ENCODE results near the gene RNU2-63P. TPM values are rescaled to one million over a fixed set of nuclear protein-coding genes. Genes with fewer than 3 reads are reported as not detected.
"Not testable (repeated sequence)": the region's sequence is repeated elsewhere in the genome, so short reads cannot be mapped to it uniquely, and the experiment has no call there.

The RNU2-63P gene
- total RNA-seq, 1 donor from 2014 or later: not detected

DNA sequence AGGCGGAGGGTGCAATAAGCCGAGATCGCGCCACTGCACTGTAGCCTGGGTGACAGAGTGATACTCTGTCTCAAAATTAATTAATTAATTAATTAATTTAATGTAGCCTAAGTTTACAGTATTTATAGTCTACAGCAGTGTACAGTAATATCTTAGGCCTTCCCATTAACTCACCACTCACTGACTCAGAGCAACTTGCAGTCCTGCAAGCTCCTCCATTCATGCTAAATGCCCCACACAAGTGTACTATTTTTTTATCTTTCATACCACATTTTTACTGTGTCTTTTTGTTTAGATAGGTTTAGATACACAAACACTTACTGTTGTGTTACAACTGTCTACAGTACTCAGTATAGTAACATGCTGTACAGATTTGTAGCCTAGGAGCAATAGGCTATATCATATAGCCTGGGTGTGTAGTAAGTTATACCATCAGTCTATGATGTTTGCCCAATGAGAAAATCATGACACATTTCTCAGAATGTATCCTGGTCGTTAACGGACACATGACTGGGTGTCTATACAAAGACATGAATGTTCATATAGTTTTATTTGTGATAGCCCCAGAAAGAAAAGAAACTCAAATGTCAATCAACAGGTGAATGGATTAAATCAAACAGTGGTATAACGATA lies 15.8 kb upstream of the RNU2-63P start:
- DNase-seq (ENCODE audit: low read depth): no peak

DNA sequence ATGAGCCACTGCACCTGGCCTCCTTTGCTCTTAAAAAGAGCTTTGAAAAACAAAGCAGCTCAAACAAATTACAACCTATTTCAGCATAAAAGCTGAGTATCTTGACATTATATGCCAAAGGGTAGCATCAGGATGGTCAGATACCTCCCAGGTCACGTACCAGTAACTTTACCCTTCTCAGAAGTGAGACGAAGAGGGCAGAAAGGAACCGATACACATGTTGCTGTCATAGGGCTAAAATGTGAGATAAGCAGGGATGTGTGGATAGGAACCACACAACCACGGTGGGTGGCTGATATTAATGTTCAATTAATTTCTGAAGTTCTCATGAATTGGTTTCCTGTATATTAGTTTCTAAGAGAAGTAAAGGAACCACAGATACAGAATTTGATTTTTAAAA lies 12.6 kb upstream of the RNU2-63P start:
- no peak for DNase-seq (ENCODE audit: low read depth)

DNA sequence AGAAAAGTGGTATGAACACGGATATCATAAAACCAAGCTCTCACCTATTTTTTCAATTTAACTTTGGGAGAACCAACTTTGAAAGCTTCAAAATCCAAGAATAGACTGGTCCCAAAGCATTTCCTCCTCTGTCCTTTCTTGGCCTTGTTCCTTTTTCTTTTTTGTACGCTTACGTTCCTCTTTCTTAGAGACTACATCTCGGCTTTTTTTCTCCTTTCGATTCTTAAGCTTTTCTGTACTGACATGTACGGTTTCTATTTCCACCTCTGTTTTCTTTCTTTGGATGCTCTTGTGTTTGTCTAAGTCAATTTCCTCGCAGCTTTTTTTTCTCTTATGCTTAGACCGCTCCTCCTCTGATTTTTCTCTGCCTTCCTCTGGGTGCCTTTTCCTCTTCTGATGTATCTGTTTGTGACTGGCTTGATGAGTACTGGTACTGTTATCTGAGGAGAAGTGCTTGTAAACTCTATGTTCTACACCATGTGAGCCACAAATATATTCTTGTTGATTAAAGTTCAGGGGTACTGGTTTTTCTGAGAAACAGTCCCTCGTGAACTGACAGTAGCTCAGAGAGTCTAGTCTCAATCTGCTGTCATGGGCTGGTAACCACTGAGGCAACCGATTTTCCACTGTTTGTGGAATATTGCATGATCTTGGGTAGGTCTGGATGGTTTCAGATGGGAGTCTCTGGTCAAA lies 11.5 kb upstream of the RNU2-63P start:
- no peak for DNase-seq (ENCODE audit: low read depth)

DNA sequence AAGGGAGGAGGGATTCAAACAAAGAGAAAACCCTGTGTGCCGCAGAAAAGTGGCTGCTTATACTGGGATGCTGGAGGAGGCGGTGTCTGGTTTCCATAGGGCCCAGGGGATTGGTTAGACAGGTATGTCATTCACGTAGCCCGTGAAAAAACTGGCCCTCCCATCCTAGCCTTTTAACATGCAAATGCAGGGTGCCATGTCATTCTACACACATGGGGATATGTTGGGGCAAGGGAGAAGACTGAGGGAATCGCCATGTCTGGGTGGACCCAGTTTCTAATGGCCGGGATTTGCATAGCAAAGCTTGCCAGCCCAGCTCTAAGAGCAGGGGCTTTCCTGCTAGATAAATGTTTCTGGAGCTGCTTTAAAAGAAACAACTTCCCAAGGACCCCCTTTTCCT lies 8.2 kb upstream of the RNU2-63P start:
- no peak for DNase-seq (ENCODE audit: low read depth)

DNA sequence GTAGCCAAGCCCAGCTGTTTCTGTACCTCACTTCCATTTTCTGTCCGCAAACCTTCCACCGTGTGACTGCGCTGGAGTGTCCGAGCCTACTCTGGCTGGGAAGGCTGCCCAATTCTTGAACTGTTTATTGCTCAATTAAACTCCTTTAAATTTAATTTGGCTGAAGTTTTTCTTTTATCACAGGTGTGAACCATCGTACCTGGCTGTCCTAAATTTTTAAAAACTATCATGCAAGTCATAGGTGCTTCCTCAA lies 6.2 kb upstream of the RNU2-63P start:
- DNase-seq (ENCODE audit: low read depth): no peak

DNA sequence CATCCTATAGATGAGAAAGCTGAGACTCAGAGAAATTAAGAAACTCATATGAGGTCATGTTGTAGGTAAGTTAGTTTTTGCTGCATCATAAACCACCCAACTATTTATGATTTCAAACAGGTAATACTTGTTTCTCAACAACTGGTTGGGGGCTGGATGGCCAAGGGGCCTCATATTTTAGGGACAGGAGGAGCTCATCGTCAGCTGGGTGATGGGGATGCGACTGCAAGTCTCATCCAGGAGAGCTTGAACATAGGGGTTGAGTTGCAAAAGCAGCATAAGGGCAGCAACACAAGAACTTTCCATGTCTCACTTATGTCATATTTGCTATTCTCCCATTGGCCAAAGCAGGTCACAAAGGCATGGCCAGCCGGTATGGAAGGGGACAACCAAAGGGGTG lies 3.6 kb upstream of the RNU2-63P start:
- no peak for DNase-seq (ENCODE audit: low read depth)

DNA sequence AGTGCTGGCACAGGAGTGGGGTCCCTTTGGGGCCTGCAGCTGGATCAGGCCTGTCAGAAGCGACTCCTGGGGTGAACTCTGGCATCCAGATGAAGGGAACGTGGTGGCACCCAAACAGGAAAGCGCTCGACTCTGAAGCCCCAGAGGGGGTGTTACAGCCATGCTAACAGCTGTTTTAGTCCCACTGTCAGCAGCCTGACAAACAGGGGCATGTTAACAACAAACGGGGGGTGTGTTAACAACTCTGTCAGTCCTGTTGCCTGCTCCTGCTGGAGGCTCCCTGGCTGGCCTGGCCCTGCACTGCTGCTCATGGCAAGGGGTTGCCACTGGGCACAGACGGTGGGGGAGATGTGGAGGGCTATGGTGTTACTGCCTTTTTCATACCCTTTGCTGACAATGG lies 2.6 kb upstream of the RNU2-63P start:
- no peak for DNase-seq (ENCODE audit: low read depth)

DNA sequence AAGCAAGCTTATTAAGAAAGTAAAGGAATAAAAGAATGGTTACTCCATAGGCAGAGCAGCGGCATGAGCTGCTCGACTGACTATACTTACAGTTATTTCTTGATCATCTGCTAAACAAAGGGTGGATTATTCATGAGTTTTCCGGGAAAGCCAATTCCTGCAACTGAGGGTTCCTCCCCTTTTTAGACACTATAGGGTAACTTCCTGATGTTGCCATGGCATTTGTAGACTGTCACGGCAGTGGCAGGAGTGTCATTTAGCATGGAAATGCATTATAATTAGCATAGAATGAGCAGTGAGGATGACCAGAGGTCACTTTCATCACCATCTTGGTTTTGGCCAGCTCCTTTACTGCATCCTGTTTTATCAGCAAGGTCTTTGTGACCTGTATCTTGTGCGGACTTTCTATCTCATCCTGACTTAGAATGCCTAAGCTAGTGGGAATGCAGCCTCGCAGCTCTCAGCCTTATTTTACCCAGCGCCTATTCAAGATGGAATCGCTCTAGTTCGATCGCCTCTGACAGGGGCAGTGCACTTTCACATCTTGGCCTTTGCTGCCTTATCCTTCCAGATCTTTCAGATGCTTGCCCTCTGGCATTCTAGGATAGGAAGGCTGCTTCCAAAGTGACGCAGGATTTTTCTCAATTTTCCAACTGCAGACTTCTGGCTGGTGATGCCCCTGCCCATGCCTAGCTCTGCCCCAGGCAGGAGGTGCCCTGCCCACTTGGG lies 1.9 kb upstream of the RNU2-63P start:
- DNase-seq (ENCODE audit: low read depth): not testable (repeated sequence)

DNA sequence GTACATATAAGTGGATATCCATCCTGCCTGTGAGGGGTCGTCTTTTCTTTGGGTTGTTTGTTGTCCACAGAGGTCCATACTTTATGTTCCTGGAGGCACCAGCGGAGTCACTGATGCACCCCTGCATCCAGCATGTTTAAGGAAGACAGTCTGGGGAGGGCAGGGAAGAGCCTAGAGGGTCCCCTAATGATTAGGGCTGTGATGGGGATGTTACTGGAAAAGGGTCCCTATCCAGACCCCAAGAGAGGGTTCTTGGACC lies 1.4 kb upstream of the RNU2-63P start:
- not testable (repeated sequence) for DNase-seq (ENCODE audit: low read depth)

DNA sequence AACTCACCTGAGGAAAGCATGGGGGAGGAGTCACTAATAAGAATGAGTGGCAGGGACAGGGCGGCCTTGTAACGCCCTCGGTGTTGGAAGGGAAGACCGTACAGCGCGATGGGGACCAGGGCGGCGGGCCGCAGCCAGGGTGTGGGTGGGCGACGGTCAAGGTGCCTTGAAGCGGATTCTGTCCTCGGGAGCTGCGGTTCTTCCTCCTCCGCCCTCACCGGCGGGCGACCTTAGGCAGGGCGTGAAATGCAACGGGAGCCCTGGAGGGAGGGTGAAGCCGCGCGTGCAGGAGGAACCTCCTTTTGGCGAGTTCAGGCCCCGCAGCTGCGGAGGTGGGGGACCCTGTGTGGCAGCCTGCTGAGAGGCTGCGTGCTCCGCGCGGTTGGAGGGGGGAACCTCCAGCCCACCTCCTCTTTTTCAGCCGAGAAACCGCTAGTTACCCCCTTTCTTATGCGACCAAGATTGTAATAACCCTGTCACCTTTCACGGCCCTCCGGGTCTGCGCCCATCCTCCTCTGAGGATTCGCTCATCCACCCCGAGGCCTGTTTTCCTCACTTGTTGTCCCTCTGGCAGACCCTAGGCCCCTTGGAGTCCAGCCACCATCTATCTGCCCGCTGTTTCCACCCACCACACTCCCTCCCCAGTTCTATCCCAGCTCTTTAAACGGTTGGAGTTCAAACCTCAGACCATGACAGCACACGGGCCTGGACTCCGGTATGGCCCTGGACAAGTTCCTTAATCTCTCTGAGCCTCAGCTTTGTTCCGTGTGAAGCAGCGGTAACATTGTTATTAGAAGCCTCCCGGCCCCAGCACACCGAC lies 823 bp upstream of the RNU2-63P start:
- no peak for DNase-seq (ENCODE audit: low read depth)

DNA sequence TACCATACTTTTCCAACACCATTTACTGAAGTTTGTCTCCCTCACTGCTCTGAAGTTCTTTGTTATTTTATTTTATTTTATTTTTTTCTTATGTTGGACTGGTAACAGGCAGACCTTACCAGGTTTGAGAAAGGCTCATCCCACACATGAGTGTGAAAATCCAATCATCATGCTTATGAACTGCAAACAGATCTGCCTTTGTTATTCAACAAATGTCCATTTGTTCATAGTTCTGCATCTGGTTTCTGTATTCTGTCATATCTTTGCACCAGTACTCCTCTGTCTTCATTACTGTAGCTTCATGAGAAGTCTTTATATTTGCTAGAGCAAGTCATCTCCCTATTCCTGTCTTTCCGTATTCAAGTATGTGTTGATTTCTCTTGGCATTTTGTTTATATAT lies 5.3 kb downstream of the RNU2-63P start:
- DNase-seq (ENCODE audit: low read depth): no peak

DNA sequence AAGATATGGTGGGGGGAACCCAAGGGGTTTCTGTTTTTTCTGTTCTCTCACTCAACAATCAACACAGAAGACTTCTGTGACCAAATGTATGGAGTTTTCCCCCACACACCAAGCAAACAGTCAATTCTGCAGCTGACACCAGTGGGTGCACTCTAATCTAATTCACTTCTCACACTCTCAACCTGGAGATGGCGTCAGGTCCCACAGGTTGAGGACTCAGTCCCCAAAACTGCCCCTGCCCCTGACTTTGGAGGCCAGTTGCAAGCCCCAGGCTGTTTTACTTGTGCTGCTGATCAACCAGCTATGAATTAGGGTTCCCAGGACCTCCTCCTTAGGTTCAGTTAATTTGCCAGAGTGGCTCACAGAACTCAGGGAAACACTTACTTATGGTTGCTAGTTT lies 6.2 kb downstream of the RNU2-63P start:
- no peak for DNase-seq (ENCODE audit: low read depth)

DNA sequence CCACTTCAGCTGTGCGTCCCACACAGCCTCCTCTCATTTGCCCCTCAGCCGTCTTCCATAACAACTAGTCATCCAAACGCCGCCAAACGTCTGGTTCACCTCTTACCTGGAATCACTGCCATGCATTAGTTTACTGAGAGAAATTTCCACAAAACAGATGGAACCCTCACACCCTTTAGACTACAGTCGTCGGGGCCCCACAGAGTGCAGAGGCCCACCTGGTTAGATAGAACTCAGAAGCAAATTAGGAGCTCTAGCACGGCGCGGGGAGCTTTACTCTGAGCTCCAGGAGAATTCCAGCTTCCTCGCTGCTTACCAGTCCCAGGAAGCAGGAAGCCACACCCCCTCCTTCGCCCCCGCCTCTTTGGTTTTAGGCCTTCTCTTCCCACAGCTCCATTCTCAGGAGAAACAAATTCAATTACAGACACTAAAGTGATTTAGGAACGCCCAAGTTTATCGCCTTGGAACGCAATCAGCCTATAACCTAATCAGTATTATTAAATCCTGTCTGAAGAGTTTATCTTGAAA lies 9.4 kb downstream of the RNU2-63P start:
- DNase-seq (ENCODE audit: low read depth): no peak

DNA sequence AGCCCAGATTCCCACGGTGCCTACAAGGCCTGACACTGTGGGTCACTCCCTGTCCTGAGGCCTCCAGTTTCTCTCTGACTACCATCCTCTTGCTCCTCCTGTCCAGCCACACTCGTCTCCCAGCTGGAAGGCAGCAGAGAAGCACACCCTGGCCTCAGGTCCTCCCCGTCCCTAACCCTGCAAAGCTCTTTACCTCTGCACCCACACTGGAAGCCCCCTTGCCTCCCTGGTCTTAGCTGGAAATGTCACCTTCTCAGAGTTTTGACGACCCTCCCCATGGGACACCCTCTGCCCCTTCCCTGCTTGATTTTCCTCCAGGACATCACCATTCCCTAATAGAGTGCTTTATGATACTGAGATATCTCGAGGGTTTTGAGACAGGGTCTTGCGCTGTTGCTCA lies 10.6 kb downstream of the RNU2-63P start:
- DNase-seq (ENCODE audit: low read depth): no peak

DNA sequence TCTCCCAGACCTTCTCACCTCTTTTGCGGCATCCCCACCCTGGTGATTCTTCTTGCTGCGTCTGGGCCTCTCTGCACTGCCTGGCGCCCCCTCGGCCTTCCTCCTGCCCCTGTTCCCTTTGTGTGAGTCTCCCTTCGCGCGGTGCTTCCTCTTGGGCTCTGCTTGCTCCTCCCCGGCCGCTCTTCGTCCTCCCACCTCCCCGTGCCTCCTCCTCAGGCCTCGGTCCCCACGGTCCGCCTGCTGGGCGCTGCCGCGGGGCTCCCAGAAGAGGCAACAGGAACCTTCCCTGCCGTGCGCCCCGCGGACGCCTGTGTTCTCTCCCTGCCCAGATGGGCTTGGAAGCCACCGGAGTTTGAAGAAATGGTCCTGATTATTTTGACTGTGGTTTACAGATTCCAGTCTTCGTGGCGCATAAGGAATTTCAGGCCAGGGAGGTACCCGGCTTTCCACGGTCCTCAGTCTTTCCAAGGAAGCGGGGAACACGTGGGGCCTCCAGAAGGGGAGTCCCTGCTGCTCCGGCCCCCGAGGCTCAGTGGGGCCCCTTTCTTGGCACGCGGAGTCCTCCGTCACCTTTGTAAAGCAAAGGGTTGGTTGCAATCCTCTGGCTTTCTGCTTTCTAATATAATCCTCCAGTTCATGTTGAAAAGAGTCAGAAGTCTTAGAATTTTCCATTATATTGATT lies 13.1 kb downstream of the RNU2-63P start:
- no peak for DNase-seq (ENCODE audit: low read depth)

DNA sequence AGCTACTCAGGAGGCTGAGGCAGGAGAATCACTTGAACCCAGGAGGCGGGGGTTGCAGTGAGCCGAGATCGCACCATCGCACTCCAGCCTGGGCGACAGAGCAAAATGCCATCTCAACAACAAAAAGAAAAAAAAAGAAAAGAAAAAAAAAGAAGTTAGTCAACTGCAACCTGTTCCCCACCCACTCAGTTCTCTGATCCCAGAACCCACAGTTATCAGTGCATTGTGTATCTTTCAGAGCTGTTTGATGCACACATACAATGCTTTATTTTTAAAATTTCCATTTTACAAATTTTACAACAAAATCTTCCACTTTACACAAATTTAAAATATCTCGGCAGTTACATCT lies 14.0 kb downstream of the RNU2-63P start:
- DNase-seq (ENCODE audit: low read depth): no peak

DNA sequence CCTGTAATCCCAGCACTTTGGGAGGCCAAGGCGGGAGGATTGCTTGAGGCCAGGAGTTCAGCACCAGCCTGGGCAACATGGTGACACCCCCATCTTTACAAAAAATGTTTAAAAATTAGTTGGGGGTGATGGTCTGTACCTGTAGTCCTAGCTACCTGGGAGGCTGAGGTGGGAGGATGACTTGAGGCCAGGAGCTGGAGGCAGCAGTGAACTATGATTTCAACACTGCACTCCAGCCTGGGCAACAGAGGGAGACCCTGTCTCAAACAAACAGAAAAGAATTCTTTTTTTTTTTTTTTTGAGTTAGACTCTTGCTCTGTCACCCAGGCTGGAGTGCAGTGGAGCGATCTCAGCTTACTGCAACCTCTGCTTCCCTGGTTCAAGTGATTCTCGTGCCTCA lies 15.9 kb downstream of the RNU2-63P start:
- not testable (repeated sequence) for DNase-seq (ENCODE audit: low read depth)

DNA sequence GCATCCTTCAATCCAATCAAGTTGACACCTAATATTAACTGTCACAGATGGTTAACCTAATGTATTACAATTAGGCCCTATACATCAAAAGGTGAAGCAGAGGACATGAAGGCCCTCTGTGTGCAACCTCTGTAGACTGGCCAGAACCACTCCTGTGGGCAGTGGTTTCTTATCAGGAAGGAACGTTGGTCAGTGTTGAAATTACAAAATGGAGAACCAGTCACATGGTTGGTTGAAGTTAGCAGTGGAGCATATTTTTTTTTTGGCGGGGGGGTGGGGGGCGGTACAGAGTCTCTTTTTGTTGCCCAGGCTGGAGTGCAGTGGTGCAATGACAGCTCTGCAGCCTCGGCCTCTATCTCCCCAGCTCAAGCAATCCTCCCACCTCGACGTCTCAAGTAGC lies 19.8 kb downstream of the RNU2-63P start:
- DNase-seq (ENCODE audit: low read depth): no peak

DNA sequence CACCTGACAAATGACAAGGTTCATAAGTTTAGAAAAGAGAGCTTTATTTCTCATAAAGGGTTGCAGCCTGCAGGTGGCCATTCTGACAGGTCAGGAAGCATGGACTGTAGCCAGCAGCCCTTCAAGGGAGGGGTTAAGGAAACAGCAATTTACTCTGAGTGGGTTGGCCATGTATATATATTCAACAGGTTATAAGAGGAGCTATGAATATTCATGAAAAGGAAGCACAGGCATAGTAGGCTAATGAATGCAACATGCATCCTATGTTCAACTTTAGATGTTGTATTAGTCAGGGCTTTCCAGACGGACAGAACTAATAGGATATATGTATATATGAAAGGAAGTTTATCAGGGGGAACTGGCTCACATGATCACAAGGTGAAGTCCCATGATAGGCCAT lies 20.6 kb downstream of the RNU2-63P start:
- no peak for DNase-seq (ENCODE audit: low read depth)

DNA sequence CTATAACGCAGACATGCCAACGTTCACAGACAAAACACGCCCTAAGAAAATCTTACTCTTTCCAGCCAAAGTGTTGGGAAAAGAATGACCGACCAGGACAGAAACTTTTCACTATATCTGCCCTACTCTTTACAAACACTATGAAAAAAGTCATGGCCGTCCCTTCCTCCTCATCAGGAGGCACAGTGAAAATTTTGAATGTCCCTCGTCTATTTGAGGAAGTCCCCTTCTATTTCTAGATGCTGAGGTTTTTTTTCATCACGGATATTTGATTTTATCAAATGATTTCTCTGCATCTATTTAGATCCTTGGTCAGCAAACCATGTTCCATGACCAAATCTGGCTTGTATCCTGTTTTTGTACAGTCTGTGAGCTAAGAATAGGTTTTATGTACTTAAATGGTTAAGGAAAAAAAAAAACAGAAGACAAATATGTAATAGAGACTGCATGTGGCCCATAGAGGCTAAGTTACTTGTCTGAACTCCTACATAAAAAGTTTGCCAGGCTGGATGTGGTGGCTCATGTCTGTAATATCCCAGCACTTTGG lies 22.0 kb downstream of the RNU2-63P start:
- not testable (repeated sequence) for DNase-seq (ENCODE audit: low read depth)

DNA sequence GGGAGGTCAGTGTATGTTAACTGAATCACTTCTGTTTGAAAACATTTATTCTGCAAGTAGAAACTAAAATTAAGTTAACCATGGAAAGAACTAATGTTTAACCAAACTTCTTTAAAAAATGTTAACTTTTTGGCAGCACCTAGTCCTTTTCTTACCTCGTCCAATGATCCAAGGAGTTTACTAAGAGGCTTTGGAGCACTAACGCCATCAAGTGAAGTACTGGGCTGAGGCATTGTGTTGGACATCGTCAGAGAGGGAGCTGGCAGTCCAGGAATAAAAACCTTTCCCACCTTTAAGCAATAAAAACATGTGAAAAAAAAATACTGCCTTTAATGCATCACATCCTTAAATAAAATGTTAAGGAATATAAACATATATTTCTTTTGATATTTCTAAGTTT lies 23.8 kb downstream of the RNU2-63P start:
- not testable (repeated sequence) for DNase-seq (ENCODE audit: low read depth)
